T-helper 22 cell (primary cell): Measurements from ENCODE around the gene SLC25A13.

Source experiments
- DNase-seq: peaks from one replicate; pipeline ENCODE4 v3.0.0-alpha.2; 2020; ENCODE audit warnings: low read depth

The SLC25A13 gene

DNA sequence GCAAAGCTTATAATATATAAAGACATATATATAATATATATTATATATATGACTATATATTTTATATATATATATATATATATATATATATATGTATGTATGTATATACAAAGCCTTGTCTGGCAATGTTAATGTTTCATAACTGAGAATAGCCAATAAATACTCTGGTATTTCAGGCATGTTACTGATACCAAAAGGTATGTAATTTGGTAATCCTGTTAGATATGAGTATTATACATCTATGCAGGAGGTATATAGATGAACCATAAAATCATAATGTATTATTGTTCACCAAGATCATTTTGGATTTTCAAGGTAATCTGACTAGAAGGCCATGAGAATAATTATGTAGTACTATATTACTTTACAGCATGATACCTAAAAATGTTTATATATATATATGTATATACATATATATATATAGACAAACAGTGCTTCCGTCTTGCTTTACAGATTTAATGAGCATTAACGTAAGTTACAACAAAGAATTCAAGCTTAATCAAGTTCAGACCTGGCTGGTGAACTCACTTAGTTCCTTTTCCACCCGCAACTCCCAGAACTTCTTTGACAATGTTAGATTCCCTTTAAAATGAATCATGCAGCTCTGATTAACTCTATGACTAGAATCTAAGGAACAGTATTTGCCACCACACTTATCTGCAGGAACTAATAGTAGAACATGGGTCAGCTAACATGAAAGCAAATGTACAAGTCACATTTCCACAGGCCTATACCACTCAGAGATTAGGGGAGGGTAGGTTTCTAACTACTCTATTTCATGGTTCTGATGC lies 82.7 kb downstream of the SLC25A13 start:
- DNase-seq: no peak

DNA sequence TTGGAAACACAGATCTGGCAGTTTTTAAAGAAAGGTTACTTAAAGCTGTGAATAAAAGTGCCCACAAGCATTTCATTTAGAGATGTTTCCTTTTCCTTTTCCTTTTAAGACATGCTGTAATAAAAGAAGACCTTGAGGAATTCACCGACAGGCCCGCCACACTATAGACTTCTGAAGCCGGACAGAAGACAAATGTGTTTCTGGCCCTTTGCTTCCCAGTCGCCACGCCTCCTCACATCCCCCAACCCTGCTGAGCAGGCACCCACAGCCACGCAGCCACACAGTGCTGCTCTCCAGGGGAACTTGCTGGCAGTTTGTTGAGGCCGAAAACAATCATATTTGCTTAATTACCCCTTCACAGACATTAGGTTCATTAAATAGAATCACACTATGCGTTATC lies 83.4 kb downstream of the SLC25A13 start:
- DNase-seq: no peak

DNA sequence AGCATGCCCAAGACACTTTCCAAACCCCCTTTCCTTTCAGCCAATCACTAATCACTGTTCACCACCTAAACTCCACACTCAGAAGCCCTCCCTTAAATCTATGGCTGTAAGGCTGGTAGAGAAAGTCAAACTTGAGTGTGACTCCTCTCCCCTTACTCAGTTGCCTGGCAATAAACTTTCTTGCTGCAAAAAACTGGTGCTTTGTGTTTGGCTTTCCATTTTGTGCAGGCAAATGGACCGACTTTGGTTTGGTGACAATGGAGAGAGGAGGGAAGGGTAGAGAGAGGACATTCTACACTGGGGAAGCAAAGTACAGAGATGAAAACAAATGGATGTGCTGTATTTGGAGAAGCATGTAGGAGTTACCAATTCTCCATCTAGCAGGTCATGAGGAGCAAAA lies 84.9 kb downstream of the SLC25A13 start:
- DNase-seq: no peak

DNA sequence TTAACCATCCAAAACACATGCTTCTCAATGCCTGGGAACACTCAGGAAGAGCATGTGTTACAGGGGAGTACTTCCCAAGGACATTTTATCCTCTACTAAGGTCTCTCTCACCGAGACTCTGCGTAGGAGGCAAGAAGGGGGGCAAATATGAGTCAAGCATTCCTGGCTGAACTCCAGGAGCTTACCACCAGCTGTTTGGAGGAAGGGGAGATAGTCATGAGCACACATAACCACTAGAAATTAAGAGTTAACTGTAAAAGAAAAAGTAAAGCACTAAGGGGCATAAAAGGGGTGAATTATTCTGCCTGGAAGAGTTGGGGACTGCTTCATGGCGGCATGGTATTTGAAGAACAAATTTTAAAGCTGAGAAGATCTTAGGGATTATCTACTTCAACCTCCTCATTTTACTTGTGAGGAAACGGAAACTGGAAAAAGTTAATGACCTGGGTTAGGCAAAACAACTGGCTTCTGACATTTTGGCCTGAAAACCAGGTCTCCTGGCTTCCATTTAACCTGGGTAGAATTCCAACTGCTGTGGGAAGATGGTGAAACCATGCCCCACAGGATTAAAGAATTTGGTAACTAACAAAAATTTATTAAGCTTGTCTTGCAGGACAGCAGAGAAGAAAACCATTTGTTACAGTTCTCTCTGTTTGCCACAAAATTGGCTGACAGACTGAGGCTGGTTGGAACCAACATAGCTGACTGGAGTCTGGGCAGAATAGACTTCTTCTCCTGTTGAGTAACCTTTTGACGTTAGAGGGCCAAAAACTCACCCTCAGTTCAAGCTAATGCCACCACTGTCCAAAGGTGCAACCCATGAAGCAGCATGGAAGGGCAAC lies 85.5 kb downstream of the SLC25A13 start:
- DNase-seq: no peak

DNA sequence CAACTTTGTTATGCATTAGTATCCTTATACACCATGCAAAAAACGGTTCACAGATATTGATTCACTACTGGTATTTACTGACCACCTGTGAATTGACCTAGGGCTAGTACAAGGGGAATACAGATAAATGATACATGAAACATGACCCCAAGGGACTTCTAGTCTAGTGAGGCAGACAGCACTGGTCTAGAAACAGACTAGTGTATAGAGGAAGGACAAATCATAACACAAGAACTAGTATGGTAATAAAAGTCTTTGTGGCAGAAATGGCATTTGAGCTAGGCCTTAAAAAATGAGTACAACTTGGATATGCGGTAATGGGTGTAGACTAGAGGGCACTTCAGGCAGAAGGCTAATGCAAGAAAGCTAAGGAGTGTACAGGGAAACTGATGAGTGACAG lies 86.6 kb downstream of the SLC25A13 start:
- no peak for DNase-seq

DNA sequence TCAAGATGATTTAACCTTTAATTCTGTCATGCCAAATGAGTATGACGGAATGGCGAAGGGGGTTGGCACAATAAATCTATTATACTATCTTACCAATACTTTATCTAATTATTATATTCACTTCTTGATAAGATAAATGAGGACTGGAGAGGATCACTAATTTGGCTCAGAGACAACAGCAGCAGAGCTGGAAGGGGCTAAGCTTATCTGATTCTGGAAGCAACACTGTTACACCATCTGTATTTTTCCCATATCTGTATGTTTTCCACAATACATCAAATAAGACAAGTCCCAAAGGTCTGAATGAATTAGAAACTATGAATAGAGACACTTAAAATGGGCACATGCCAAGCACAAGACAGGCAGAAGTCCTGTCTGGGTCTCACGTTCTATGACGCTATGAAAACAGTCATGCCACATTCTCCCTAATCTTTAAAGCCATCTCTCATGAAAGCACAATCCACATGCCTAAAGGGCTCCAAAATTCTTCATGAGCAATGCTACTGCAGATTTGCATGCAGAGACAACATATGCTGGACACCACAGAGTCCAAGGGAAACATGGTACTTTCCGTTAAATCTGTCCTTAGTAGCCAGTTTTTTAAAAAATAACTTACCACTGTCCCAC lies 88.3 kb downstream of the SLC25A13 start:
- no peak for DNase-seq

DNA sequence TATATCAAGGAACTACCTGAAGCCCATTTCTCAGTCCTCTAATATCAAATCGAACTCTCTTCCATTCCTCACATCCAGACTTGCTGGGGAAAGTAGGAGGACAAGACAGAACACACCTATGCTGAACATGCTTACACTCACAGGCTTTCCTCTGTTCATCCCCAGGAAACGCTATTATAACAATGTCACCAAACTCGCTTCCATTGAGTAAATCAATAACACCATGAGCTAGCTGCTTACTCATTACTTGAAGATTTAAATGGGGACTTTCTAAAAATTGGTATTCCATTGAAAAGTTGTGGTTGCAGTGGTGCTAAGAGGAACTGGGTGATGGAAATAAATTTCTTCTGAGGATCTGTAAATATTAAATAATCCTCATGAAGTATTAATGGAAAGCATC lies 88.8 kb downstream of the SLC25A13 start:
- no peak for DNase-seq

DNA sequence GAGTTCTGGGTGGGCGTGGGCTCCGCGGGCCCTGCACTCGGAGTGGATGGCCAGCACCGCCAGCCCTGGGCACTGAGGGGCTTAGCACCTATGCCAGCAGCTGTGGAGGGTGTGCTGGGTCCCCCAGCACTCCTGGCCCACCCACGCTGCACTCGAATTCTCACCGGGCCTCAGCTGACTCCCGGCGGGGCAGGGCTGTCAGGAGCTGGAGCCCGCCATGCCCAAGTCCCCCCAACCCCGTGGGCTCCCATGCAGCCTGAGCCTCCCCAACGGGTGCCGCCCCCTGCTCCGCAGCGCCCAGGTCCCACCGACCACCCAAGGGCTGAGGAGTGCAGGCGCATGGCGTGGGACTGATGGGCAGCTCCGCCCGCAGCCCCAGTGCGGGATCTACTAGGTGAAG lies 93.1 kb downstream of the SLC25A13 start:
- no peak for DNase-seq

DNA sequence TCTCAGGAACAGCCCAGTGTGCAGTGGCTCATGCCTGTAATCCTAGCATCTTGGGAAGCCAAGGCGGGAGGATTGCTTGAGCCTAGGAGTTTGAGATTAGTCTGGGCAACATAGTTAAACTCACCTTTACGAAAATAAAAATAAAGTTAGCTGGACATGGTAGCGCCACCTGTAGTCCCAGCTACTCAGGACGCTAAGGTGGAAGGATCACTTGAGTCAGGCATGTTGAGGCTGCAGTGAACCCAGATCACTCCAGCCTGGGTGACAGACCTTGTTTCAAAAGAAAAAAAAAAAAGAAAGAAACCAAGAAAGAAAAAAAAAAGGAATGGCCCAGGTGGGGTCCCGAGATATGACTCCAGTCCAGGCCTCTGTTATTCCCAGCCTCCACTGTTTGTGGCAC lies 96.6 kb downstream of the SLC25A13 start:
- no peak for DNase-seq

DNA sequence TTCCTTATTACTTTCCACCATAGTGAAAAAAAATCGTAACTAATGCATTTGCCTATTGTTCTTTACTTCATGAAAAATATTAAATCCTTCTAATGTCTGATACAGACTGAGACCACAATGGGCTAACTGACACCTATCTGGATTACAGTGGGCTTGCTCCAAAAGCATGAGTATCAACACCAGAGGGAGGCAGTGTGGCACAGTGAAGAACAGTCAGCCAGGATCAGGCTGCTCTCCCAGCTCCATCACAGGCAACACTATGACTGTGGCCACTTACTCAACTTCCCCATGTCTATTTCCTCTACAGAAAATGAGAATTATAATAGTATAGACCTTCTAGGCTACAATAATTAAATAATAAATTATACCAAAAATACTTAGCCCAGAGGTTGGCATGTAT lies 97.2 kb downstream of the SLC25A13 start:
- no peak for DNase-seq

DNA sequence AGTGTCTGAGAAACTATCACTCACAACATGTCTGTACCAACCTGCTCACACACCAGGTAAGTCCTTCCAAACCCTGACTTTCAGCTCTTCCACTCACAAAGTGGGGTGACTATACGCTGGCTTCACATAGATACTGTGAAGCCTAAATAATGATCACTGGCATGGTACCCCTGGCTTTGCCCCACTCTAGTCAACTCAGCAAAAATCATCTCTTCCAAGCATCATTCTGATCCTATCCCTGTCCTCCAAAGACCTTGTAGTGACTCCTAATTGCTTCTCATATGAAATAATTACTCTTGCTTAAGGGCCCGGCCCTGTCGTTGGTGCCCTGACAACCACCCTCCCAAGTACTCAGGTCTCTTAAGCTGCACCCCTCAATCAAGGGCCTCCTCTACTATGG lies 97.8 kb downstream of the SLC25A13 start:
- no peak for DNase-seq

DNA sequence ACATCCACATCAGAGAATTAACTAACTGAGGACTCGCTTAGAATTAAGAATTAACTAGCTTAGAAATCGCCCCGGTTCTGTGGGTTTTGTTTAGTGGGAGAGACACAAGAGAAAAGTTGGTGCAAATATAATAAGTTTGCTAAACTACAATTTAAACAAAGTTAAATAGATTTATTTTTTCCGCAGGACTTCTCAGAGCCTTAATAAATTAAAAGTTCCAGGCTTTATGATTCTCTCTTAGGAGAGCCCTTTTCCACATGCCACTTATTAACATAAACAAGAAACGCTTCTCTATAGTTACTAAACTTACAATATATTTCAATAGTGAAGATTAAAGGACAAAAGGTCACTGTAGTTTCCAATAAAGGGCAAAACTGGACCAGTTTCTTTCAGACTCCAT lies 100.0 kb downstream of the SLC25A13 start:
- no peak for DNase-seq

DNA sequence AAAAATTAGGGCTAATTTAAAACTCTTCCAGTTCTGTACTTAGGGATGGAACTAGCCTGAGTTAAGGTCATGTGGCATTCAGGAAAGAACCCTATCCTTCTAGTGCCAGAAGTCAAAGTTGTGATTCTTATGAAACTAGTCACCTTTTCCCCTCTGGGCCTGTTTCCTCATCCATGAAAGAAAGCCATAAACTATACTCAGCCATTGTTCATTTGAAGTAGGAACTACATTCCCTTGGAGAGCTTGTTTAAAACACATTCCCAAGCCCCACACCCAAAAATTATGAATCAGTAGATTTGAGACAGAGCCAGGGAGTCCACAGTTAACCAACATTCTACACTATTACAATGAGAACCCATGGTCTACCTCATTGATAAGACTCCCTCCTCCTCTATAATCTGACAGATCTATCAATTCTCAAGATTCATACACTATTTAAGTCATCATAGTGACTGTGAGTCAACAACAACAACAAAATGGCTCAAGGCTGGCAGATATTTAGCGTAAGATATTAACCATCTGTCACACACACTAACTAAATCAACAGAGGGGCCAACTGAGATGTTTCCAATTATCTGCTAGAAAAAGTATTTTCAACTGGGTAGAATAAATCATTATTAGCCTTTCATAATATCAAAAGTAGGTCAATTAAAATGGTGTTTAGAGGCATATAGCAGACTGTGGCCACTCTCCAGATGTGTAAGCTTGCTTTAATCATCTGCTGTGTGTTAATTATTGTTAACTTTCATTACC lies 102.3 kb downstream of the SLC25A13 start:
- DNase-seq: no peak

DNA sequence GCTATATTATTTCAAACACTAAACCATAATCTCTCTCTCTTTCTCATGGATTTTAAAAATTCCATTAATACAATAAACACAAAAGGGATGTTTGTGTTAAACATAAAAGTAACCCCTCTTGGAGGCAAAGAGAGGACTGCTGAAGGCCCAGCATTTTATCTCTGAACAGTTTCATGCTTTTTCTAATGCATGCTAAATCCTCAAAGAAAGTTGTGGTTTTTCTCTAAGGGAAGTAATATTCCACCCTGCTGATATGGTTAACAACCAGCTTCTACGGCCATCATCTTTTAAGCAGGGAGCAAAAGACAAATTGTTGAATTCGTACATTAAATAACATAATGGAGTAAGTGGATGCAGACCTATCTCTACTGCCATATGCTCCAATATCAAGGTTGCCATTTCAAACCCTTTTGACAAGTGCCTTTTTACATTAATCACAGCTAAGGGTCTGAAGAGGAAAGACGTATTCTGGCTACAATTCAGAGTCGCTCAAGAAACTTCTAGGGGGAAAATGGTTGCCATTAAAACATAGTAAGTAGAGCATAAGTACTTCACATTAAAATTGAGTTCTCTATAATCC lies 103.1 kb downstream of the SLC25A13 start:
- DNase-seq: no peak

DNA sequence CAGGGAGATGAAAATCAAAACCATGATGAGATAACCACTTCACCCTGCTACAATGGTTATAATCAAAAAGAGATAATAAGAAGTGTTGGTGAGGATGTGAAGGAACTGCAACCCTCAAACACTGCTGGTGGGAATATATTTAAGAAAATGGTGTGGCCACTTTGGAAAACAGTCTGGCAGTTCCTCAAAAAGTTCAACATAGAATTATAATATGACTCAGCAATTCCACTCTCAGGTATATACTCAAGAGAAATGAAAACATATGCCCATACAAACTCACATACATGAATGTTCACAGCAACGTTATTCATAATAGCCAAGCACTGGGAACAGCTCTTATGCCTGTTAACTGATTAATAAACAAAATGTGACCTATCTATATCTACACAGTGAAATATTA lies 104.8 kb downstream of the SLC25A13 start:
- DNase-seq: no peak

DNA sequence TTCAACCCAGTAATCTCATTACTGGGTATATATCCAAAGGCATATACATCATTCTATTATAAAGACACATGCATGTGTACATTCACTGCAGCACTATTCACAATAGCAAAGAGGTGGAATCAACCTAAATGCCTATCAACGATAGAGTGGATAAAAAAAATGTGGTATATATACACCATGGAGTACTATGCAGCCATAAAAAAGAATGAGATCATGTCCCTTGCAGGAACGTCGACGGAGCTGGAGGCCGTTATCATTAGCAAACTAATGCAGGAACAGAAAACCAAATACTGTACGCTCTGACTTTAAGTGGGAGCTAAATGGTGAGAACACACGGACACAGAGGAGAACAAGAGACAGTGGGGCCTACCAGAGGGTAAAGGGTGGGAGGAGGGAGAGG lies 105.5 kb downstream of the SLC25A13 start:
- DNase-seq: no peak

DNA sequence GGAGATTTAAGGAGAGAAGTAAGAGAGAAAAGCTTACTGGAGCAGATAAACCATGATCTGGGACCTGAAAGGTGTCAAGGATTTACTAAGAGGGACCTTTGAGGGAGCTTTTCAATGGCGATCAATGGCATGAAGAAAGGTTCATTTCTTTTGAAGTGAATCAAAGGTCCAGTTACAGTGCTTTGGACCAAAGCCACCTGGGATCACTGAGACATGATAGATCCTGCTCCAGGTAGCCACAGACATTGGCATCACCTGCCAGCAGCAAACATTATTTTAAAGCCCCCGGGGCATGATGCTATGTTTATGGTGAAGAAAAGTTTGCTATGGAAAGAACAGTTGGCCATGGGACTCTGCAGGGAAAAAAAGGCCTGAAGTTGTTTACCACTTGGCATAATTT lies 109.4 kb downstream of the SLC25A13 start:
- no peak for DNase-seq

DNA sequence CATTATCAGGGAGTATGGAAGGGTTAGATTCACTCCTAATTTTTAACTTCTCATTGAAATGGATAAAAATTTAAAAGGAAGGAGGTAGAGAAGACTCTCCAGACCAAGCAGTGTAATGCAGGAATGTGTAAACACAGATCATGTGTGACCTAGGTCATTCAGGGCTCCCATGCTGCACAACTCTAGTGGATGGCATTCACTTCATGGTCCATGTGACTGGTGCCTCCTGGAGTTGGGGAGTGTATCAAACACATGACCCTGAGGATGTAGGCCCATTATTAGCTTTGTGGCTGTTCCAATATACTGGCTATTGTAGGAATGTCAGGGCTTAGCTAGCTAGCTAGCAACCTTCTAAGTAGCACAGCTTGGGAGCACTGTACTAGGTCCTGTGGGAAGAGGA lies 109.9 kb downstream of the SLC25A13 start:
- DNase-seq: no peak

DNA sequence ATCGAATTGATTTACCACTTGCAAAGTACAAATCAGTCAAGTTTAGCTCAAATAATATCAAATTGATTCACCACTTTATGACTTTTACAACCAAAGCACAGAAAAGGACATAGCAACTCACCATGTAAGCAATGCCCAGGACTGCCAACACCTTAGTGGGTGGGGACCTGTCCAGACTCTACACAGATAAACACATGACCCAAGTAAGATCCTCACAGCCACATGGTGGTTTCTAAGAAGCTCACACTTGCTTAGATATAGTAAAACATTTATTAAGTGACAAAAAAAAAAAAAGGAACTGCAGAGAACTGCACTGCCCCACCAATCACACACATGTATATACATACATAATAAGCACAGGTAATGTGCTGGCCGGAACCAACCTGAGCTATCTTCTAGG lies 116.2 kb downstream of the SLC25A13 start:
- no peak for DNase-seq

DNA sequence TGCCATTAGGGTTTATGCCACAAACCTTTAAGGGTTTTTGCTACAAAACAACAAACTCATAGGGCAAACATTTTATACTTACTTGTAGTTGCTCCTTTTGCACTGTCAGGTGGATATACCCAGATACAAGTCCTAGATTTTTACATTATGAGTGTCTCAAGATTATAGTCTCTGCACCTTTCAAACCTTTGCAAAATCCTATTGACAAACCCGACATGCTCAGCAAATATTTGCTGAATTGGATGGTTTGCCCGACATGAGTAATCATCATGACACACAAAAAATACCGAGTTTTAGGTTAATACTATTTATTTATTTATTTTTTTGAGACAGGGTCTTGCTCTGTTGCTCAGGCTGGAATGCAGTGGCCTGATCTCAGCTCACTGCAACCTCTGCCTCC lies 117.3 kb downstream of the SLC25A13 start:
- no peak for DNase-seq

DNA sequence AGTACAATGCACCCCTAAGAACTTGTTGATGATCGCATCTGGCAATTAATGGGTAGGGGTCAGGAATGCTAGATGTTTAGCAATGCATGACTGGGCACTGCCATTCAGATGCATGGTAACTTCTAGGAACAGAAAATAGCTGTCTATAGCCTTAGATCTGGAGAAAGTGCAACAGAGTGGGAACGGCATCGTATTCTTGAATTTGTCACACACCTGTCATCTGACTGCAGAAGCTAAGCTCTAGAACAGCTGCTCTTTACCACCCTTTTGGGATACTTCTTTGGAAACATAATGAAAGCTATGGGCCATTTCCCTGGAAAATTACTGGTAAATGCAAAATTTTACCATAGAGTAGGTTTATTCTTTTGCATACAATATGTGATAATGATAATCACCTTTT lies 118.1 kb downstream of the SLC25A13 start:
- no peak for DNase-seq

DNA sequence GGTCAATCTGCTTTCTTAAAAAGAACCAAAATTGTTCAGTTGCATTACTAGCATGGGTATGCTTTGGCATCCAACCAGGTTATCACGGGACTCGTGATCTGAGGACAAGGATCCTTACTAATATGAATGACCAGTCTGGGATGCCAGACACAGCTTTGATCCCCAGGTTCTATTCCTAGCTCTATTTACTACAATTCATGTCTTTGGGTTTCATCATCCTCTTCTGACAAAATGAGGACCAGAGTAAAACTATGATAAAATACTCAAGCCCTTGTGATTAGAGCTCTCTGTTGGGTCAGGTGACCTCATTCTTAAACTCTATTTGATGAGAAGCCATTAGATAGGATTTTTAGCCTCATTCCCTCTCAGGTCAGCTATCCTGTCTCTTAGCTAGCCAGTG lies 119.8 kb downstream of the SLC25A13 start:
- DNase-seq: no peak
